Fibroblast of lung (primary cell): ENCODE results near the gene F3. TPM values are rescaled to one million over a fixed set of nuclear protein-coding genes. Genes with fewer than 3 reads are reported as not detected.

Experiments used
- DNase-seq, 2 donors: peaks; one replicate each; pipeline versions ENCODE4 v3.0.0 to v3.0.0-alpha.2; 2010; ENCODE audit warnings: low read depth in 2 of 2
- H2AFZ ChIP-seq: 2 replicates; pipeline ENCODE4 v1.5.1; 2012; ENCODE audit warnings: low read length, control low read depth, inconsistent platforms
- H3K27ac ChIP-seq: 2 replicates; pipeline ENCODE4 v1.5.1; 2011; ENCODE audit warnings: low read length, control low read depth; ENCODE audit not compliant: insufficient read depth
- H3K27me3 ChIP-seq: 2 replicates; pipeline ENCODE4 v1.5.1; 2011; ENCODE audit warnings: mild to moderate bottlenecking, low read length; ENCODE audit not compliant: control insufficient read depth, insufficient read depth
- H3K36me3 ChIP-seq: 2 replicates; pipeline ENCODE4 v1.5.1; 2011; ENCODE audit warnings: low read length; ENCODE audit not compliant: control insufficient read depth, insufficient read depth
- H3K4me1 ChIP-seq: 2 replicates; pipeline ENCODE4 v1.5.1; 2011; ENCODE audit warnings: low read length; ENCODE audit not compliant: control insufficient read depth, insufficient read depth; ENCODE audit errors: extremely low read depth
- H3K4me2 ChIP-seq: 2 replicates; pipeline ENCODE4 v1.5.1; 2011; ENCODE audit warnings: low read length, control low read depth; ENCODE audit not compliant: insufficient read depth; ENCODE audit errors: extremely low read depth
- H3K4me3 ChIP-seq, 4 experiments: fragments of 200-600 bp in 1 of 4; sonication (generic) in 1 of 4; replicated peaks in 1 of 4; 2 replicates each; pipeline ENCODE4 v1.5.1; 2011 to 2016; ENCODE audit warnings: low read length in 4 of 4, low read depth in 3 of 4, mild to moderate bottlenecking in 3 of 4, control low read depth in 2 of 4, inconsistent platforms in 1 of 4, mixed read lengths in 1 of 4; ENCODE audit not compliant: insufficient read depth in 1 of 4; ENCODE audit errors: control extremely low read depth in 1 of 4
- H3K79me2 ChIP-seq: 2 replicates; pipeline ENCODE4 v1.5.1; 2012; ENCODE audit warnings: mild to moderate bottlenecking, low read length, inconsistent platforms; ENCODE audit not compliant: control insufficient read depth, insufficient read depth
- H3K9ac ChIP-seq: 2 replicates; pipeline ENCODE4 v1.5.1; 2011; ENCODE audit warnings: mild to moderate bottlenecking, low read length, control low read depth; ENCODE audit not compliant: insufficient read depth
- H3K9me3 ChIP-seq: 2 replicates; pipeline ENCODE4 v1.5.1; 2012; ENCODE audit warnings: low read depth, low read length; ENCODE audit not compliant: control insufficient read depth, insufficient read depth
- H4K20me1 ChIP-seq: 2 replicates; pipeline ENCODE4 v1.5.1; 2011; ENCODE audit warnings: low read length; ENCODE audit not compliant: control insufficient read depth, insufficient read depth; ENCODE audit errors: extremely low read depth
- EZH2 ChIP-seq: IDR thresholded peaks from 2 replicates; pipeline ENCODE4 v1.5.1; 2012; ENCODE audit warnings: low read length, control low read depth, mild to moderate bottlenecking; ENCODE audit errors: missing control alignments
- polyA plus RNA-seq, 2 donors: library from polyadenylated mRNA; depleted of rRNA in 1 of 2; stranded (reverse) in 1 of 2; unstranded in 1 of 2; fragments of >200 nt; gene quantifications; 2 replicates each; pipeline ENCODE4 v1.2.1, GENCODE V29; 2011 to 2012; ENCODE audit warnings: missing spikeins in 1 of 2
- total RNA-seq: library from RNA; depleted of rRNA; stranded (reverse); fragments of >200 nt; gene quantifications from 2 replicates; pipeline ENCODE4 v1.2.1, GENCODE V29; 2014
- TF ChIP-seq, protein P1 (sequence below), 2 donors: IDR thresholded peaks in 1 of 2; conservative IDR thresholded peaks in 1 of 2; 1 replicate in 1 of 2; 2 replicates in 1 of 2; pipeline ENCODE4 v1.5.1; 2011 to 2012; ENCODE audit warnings: low read length in 2 of 2, control low read depth in 1 of 2, inconsistent platforms in 1 of 2, low read depth in 1 of 2, mild to moderate bottlenecking in 1 of 2

The F3 gene
- total and polyA plus RNA-seq, 2 donors (not counting 1 experiment from before 2014, with no cell fraction given): 234 to 400 TPM

DNA sequence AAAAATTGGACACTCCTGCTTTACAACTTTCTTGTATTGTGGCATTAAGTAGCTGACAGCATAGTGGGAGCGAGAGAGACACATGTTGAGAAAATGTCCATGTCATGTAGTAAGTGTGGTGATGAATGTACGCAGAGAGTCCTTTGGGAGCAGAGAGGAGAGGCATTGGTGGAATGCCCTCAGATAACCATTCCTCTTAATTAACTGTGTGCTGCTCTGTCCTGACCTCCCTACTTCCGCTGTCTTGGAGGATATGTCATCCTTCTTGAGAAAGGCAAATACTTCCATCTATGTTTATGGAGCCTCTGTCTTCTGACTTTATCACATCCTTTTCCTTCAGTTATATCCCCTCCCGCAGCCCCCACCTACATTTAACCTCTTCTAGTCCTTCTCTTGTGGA, 38.4 kb downstream of the F3 start:
- no peak overlapping the region for H2AFZ ChIP-seq
- no peak overlapping the region for H3K9ac ChIP-seq
- no peak for TF ChIP-seq EZH2
- TF ChIP-seq, protein P1, sequence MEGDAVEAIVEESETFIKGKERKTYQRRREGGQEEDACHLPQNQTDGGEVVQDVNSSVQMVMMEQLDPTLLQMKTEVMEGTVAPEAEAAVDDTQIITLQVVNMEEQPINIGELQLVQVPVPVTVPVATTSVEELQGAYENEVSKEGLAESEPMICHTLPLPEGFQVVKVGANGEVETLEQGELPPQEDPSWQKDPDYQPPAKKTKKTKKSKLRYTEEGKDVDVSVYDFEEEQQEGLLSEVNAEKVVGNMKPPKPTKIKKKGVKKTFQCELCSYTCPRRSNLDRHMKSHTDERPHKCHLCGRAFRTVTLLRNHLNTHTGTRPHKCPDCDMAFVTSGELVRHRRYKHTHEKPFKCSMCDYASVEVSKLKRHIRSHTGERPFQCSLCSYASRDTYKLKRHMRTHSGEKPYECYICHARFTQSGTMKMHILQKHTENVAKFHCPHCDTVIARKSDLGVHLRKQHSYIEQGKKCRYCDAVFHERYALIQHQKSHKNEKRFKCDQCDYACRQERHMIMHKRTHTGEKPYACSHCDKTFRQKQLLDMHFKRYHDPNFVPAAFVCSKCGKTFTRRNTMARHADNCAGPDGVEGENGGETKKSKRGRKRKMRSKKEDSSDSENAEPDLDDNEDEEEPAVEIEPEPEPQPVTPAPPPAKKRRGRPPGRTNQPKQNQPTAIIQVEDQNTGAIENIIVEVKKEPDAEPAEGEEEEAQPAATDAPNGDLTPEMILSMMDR (conservative IDR thresholded peaks at IDR 0.05 in 1 of 2, IDR thresholded peaks at IDR 0.05 in 1 of 2; ENCODE audit: low read depth in 1 of 2, low read length in 2 of 2): no peak
- no peak overlapping the region for H3K4me2 ChIP-seq
- H3K36me3 ChIP-seq: peaks cover 1% of the 10 kb centered on the region
- DNase-seq: no peak
- H3K9me3 ChIP-seq: no peaks in the 10 kb centered on the region
- no peaks in the 10 kb centered on the region for H3K4me1 ChIP-seq
- H3K4me3 ChIP-seq: no peak overlapping the region
- H3K27ac ChIP-seq: no peak overlapping the region
- no peaks in the 10 kb centered on the region for H4K20me1 ChIP-seq
- H3K27me3 ChIP-seq: no peaks in the 10 kb centered on the region
- no peaks in the 10 kb centered on the region for H3K79me2 ChIP-seq

DNA sequence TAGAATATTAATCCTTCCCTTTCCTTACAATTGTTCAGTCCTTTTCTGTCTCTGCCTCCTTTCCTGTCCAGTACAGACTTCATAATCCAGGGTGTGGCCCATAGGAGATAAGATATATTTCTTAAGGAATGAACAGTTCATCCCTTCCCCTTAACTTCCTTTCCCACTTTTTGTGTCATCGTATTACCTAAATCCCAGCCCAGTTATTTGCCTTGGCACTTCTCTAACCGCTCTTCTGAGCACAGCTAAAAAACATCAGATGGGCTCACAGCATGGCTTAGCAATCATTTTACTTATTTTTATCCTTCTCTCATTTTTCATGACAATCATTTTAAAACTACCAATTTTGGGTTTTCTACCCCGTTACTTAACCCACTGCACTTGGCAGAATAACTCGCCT, 39.6 kb downstream of the F3 start:
- no peak for DNase-seq
- H3K4me3 ChIP-seq: no peak overlapping the region
- H3K27ac ChIP-seq: no peak overlapping the region
- H4K20me1 ChIP-seq: no peaks in the 10 kb centered on the region
- TF ChIP-seq EZH2: no peak
- TF ChIP-seq, protein P1 (conservative IDR thresholded peaks at IDR 0.05 in 1 of 2, IDR thresholded peaks at IDR 0.05 in 1 of 2; ENCODE audit: low read depth in 1 of 2, low read length in 2 of 2): no peak
- no peak overlapping the region for H3K9ac ChIP-seq
- no peaks in the 10 kb centered on the region for H3K27me3 ChIP-seq
- H3K4me1 ChIP-seq: no peaks in the 10 kb centered on the region
- peaks cover 1% of the 10 kb centered on the region for H3K36me3 ChIP-seq
- no peak overlapping the region for H3K4me2 ChIP-seq
- H3K79me2 ChIP-seq: no peaks in the 10 kb centered on the region
- H3K9me3 ChIP-seq: no peaks in the 10 kb centered on the region
- H2AFZ ChIP-seq: no peak overlapping the region

DNA sequence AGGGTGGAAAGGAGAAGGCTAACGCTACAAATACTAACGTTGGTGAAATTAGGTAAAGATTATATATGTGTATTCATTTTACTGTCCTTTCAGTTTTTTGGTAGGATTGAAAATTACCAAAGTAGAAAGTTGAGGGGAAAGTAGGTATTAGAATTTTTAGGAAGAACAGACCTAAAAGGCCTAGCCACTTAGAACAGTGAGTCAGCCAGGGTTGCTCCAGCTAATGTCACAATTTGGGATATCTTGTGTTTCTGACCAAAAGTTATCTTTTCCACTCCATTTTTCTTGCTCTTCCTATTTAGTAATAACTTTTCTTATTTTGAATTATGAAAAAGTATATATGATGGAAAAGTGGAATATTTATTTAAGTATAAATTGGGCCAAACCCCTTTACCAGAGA, 40.1 kb downstream of the F3 start:
- no peak overlapping the region for H3K9ac ChIP-seq
- no peak overlapping the region for H2AFZ ChIP-seq
- DNase-seq: no peak
- H3K27ac ChIP-seq: no peak overlapping the region
- H3K4me3 ChIP-seq: no peak overlapping the region
- no peaks in the 10 kb centered on the region for H3K9me3 ChIP-seq
- H4K20me1 ChIP-seq: no peaks in the 10 kb centered on the region
- TF ChIP-seq, protein P1 (conservative IDR thresholded peaks at IDR 0.05 in 1 of 2, IDR thresholded peaks at IDR 0.05 in 1 of 2; ENCODE audit: low read depth in 1 of 2, low read length in 2 of 2): no peak
- TF ChIP-seq EZH2: no peak
- no peaks in the 10 kb centered on the region for H3K4me1 ChIP-seq
- peaks cover 1% of the 10 kb centered on the region for H3K36me3 ChIP-seq
- H3K27me3 ChIP-seq: no peaks in the 10 kb centered on the region
- no peak overlapping the region for H3K4me2 ChIP-seq
- no peaks in the 10 kb centered on the region for H3K79me2 ChIP-seq
